ENCODE measurements around the gene CYP1A1. TPM values are rescaled to one million over a fixed set of nuclear protein-coding genes. Genes with fewer than 3 reads are reported as not detected.

The CYP1A1 gene
- total and polyA plus RNA-seq, 9 of the 15 experiments (the other 6 are each of a cell fraction or from before 2014, with no cell fraction given), result 0.04 to 0.13 (median 0.05) TPM; not detected in 5

GRCh38 chr15:74750751-74751150 is 25.4 kb upstream of the CYP1A1 start:
- Histone ChIP-seq H3K9ac (ENCODE audit: insufficient read depth in 1 of 2, low read depth in 2 of 2, low read length in 2 of 2) (no peak overlapping the region), H4K20me1 (replicated peaks; ENCODE audit: control insufficient read depth, insufficient read depth, low read length) (no peaks in the 10 kb centered on the region; the same call in 1 of the 2 replicates), H3K4me2 (ENCODE audit: insufficient read depth, low read length) (no peak overlapping the region), H3K79me2 (ENCODE audit: control insufficient read depth, insufficient read depth, low read length) (no peaks in the 10 kb centered on the region), H3K9me3 (replicated peaks; ENCODE audit: control insufficient read depth, insufficient read depth, low read depth, low read length) (no peaks in the 10 kb centered on the region), H3K4me3 (no peak overlapping the region), H3K4me1 (replicated peaks in 1 of 2; ENCODE audit: control insufficient read depth in 2 of 2, insufficient read depth in 2 of 2, low read length in 2 of 2) (no peaks in the 10 kb centered on the region), H3K27ac (ENCODE audit: extremely low read depth, low read depth, low read length) (no peak overlapping the region), H2AFZ (ENCODE audit: low read depth, low read length) (no peak overlapping the region), H3K9me1 (ENCODE audit: control insufficient read depth, insufficient read depth, low read length) (no peaks in the 10 kb centered on the region), H3K27me3 (ENCODE audit: control insufficient read depth in 2 of 2, insufficient read depth in 2 of 2, low read length in 2 of 2) (peaks cover 31 to 75% of the 10 kb centered on the region in 2 experiments), H3K36me3 (ENCODE audit: control insufficient read depth, insufficient read depth, low read length) (no peaks in the 10 kb centered on the region)
- WGBS (ENCODE audit: insufficient coverage, low coverage, missing lambda C conversion rate), result 7% methylated on average over 2 of the region's 2 CpGs
- no peak for DNase-seq (ENCODE audit: extremely low read depth in 1 of 4, low spot score in 3 of 4)
- ChIA-PET CTCF (ENCODE audit: low intra/inter-chr PET ratio) (no interaction called here), POLR2A (interaction anchor here (0.6 kb wide), 1 partner anchor 19 kb away, joined by 4 read pairs; no protein-coding TSS in a partner anchor)
- in situ Hi-C loops (cut with MboI), result no loop called here
- ATAC-seq, result no peak
- intact Hi-C loops (cut with micrococcal nuclease), result no loop called here
- no peak for FAIRE-seq
- BruUV-seq (replicated peaks), result no TSS peak
- no peak for TF ChIP-seq TAF1 (IDR thresholded peaks at IDR 0.05; ENCODE audit: control insufficient read depth, extremely low read depth, insufficient read depth, low read length, severe bottlenecking)
- TF ChIP-seq NFRKB (IDR thresholded peaks at IDR 0.05; ENCODE audit: low read depth), result no peak
- no peak for TF ChIP-seq CHD7 (IDR thresholded peaks at IDR 0.05; ENCODE audit: low read depth, low read length)
- no peak for TF ChIP-seq MLLT1 (IDR thresholded peaks at IDR 0.05)
- TF ChIP-seq ZNF512 (tag; IDR thresholded peaks at IDR 0.05), result no peak
